HCT116 (cell line): Measurements from ENCODE around the gene SUFU. TPM values are rescaled to one million over a fixed set of nuclear protein-coding genes. Genes with fewer than 3 reads are reported as not detected.

Experiments
- ATAC-seq: fragments of 200-7000 bp; cut with Tn5 transposase; 2 replicates; pipeline ENCODE4 v1.9.1; 2020; ENCODE audit warnings: mild to moderate bottlenecking, moderate library complexity
- BruUV-seq: library from RNA; stranded (reverse); fragments of 400-500 nt; replicated peaks from 2 replicates; lab custom pipeline; 2021; lab: Mats Ljungman, UMichigan
- CTCF ChIA-PET: fragments of 300-600 bp; sonication (Branson Sonifier 250); formaldehyde crosslinking; loops from one replicate; lab custom pipeline; 2021; ENCODE audit warnings: antibody characterized with exemption; lab: Charles Lee
- POLR2A ChIA-PET: fragments of 300-600, 350-600 bp; sonication (Branson Sonifier 250); formaldehyde crosslinking; loops from one replicate; lab custom pipeline; 2021; ENCODE audit warnings: antibody characterized with exemption; lab: Charles Lee
- RAD21 ChIA-PET, 2 experiments: fragments of 300-600 bp; sonication (Branson Sonifier 250); formaldehyde crosslinking; loops; one replicate each; lab custom pipeline; 2023; ENCODE audit warnings: low total read pairs in 2 of 2; ENCODE audit not compliant: uncharacterized antibody in 2 of 2, unreplicated experiment in 2 of 2, low non-redundant PET in 1 of 2; lab: Charles Lee
- DNase-seq: peaks from one replicate; pipeline ENCODE4 v3.0.0-alpha.2; 2010; ENCODE audit warnings: low read depth, low spot score
- H2AFZ ChIP-seq: fragments of 200-600 bp; shearing (Covaris generic), sonication (generic); 2 replicates; pipeline ENCODE4 v1.6.1; 2017; ENCODE audit warnings: low read depth, mixed run types, mixed read lengths, antibody characterized with exemption, low read length; ENCODE audit not compliant: poor library complexity, severe bottlenecking
- H3K27ac ChIP-seq: 2 replicates; pipeline ENCODE4 v1.5.1; 2012; ENCODE audit warnings: low read depth, low read length
- H3K27me3 ChIP-seq: fragments of 200-600 bp; sonication (generic); 2 replicates; pipeline ENCODE4 v1.6.1; 2016; ENCODE audit warnings: mixed run types, low read length, mixed read lengths; ENCODE audit not compliant: insufficient read depth
- H3K36me3 ChIP-seq, 2 experiments: fragments of 200-500 bp in 1 of 2; fragments of 200-600 bp in 1 of 2; sonication (Bioruptor generic) in 1 of 2; sonication (generic) in 1 of 2; 2 replicates each; pipeline versions ENCODE4 v1.5.1 to v1.6.1; 2014 to 2016; ENCODE audit warnings: low read length in 2 of 2, inconsistent platforms in 1 of 2, mixed read lengths in 1 of 2, mixed run types in 1 of 2; ENCODE audit not compliant: insufficient read depth in 2 of 2, control insufficient read depth in 1 of 2
- H3K4me1 ChIP-seq, 2 experiments: fragments of 200-600 bp in 1 of 2; sonication (generic) in 1 of 2; 2 replicates each; pipeline versions ENCODE4 v1.5.1 to v1.6.1; 2012 to 2017; ENCODE audit warnings: low read length in 2 of 2, inconsistent platforms in 1 of 2, mild to moderate bottlenecking in 1 of 2, mixed read lengths in 1 of 2, mixed run types in 1 of 2, moderate library complexity in 1 of 2; ENCODE audit not compliant: insufficient read depth in 2 of 2, control insufficient read depth in 1 of 2
- H3K4me2 ChIP-seq: fragments of 200-600 bp; sonication (generic); 2 replicates; pipeline ENCODE4 v1.6.1; 2017; ENCODE audit warnings: mixed run types, low read length, mixed read lengths
- H3K4me3 ChIP-seq, 2 experiments: fragments of 200-600 bp in 1 of 2; sonication (generic) in 1 of 2; replicated peaks in 1 of 2; 2 replicates each; pipeline ENCODE4 v1.5.1; 2011 to 2016; ENCODE audit warnings: low read length in 2 of 2, control low read depth in 1 of 2, low read depth in 1 of 2, mild to moderate bottlenecking in 1 of 2, mixed read lengths in 1 of 2, mixed run types in 1 of 2
- H3K79me2 ChIP-seq: fragments of 200-600 bp; sonication (generic); 2 replicates; pipeline ENCODE4 v1.6.1; 2017; ENCODE audit warnings: mild to moderate bottlenecking, mixed run types, low read length, moderate library complexity, mixed read lengths; ENCODE audit not compliant: insufficient read depth
- H3K9ac ChIP-seq: fragments of 200-600 bp; sonication (generic); 2 replicates; pipeline ENCODE4 v1.6.1; 2016; ENCODE audit warnings: low read length, mixed read lengths
- H3K9me2 ChIP-seq: fragments of 200-600 bp; sonication (generic), shearing (Covaris generic); 2 replicates; pipeline ENCODE4 v1.6.1; 2017; ENCODE audit warnings: mixed run types, mild to moderate bottlenecking, moderate library complexity; ENCODE audit not compliant: insufficient read depth
- H3K9me3 ChIP-seq, 2 experiments: fragments of 200-500 bp in 1 of 2; fragments of 200-600 bp in 1 of 2; sonication (Bioruptor generic) in 1 of 2; sonication (generic) in 1 of 2; 2 replicates each; pipeline ENCODE4 v1.6.1; 2014 to 2017; ENCODE audit warnings: low read length in 2 of 2, mixed read lengths in 2 of 2, inconsistent platforms in 1 of 2, low read depth in 1 of 2, mild to moderate bottlenecking in 1 of 2, mixed run types in 1 of 2, moderate library complexity in 1 of 2; ENCODE audit not compliant: control insufficient read depth in 1 of 2, insufficient read depth in 1 of 2
- H4K20me1 ChIP-seq: fragments of 200-600 bp; sonication (generic), shearing (Covaris generic); 2 replicates; pipeline ENCODE4 v1.6.1; 2017; ENCODE audit warnings: mixed run types, mild to moderate bottlenecking, moderate library complexity; ENCODE audit not compliant: insufficient read depth
- ATF3 ChIP-seq: IDR thresholded peaks from 2 replicates; pipeline ENCODE4 v1.6.1; 2012
- CEBPB ChIP-seq: IDR thresholded peaks from 2 replicates; pipeline ENCODE4 v1.6.1; 2012; ENCODE audit warnings: low read depth
- CTCF ChIP-seq, 3 experiments: fragments of 200-600 bp in 1 of 3; sonication (generic) in 1 of 3; IDR thresholded peaks in 2 of 3; conservative IDR thresholded peaks in 1 of 3; 2 replicates each; pipeline ENCODE4 v1.5.1; 2012 to 2017; ENCODE audit warnings: low read depth in 2 of 3, low read length in 2 of 3, antibody characterized with exemption in 1 of 3, borderline replicate concordance in 1 of 3, control low read depth in 1 of 3, mild to moderate bottlenecking in 1 of 3, mixed read lengths in 1 of 3, mixed run types in 1 of 3, moderate library complexity in 1 of 3; ENCODE audit not compliant: insufficient read depth in 1 of 3
- EZH2 ChIP-seq: fragments of 200-600 bp; sonication (generic); IDR thresholded peaks from 2 replicates; pipeline ENCODE4 v1.6.1; 2017; ENCODE audit warnings: antibody characterized with exemption, mixed run types
- POLR2A ChIP-seq: IDR thresholded peaks from 2 replicates; pipeline ENCODE4 v1.7.0; 2011; ENCODE audit warnings: borderline replicate concordance; ENCODE audit not compliant: insufficient read depth, insufficient read length; ENCODE audit errors: extremely low read depth
- POLR2AphosphoS5 ChIP-seq: IDR thresholded peaks from 2 replicates; pipeline ENCODE4 v1.6.1; 2011; ENCODE audit warnings: mild to moderate bottlenecking, low read depth, low read length, moderate library complexity
- TCF7L2 ChIP-seq: IDR thresholded peaks from 2 replicates; pipeline ENCODE4 v1.7.0; 2011; ENCODE audit warnings: borderline replicate concordance, inconsistent platforms; ENCODE audit not compliant: insufficient read depth, insufficient read length; ENCODE audit errors: extremely low read depth
- YY1 ChIP-seq: IDR thresholded peaks from 2 replicates; pipeline ENCODE4 v1.6.1; 2011; ENCODE audit warnings: low read length, low read depth, moderate library complexity, mild to moderate bottlenecking; ENCODE audit not compliant: insufficient replicate concordance; ENCODE audit errors: extremely low read depth
- ZNF274 ChIP-seq: fragments of 200-500 bp; sonication (Bioruptor generic); IDR thresholded peaks from 2 replicates; pipeline ENCODE4 v1.6.1; 2014; ENCODE audit warnings: mild to moderate bottlenecking, low read depth, low read length, inconsistent platforms
- intact Hi-C: fragments of 100-400 bp; cut with micrococcal nuclease; formaldehyde crosslinking; loops from 2 replicates; pipeline ENCODE4 v1.10.0; 2022
- total RNA-seq: library from RNA; stranded (reverse); gene quantifications from one replicate; pipeline ENCODE4 v1.2.1, GENCODE V29; 2021; ENCODE audit not compliant: unreplicated experiment

Gene SUFU
- total RNA-seq, 1 experiment from 2014 or later: 18.8 TPM

GRCh38 chr10:102553771-102554170 lies 50.0 kb downstream of the SUFU start:
- Histone ChIP-seq H3K9ac (no peak overlapping the region), H3K27me3 (no peaks in the 10 kb centered on the region), H3K27ac (no peak overlapping the region), H2AFZ (no peak overlapping the region), H3K4me1 (peaks cover 0 to 9% of the 10 kb centered on the region in 2 experiments; a peak in 2 of 4 replicates), H4K20me1 (0 out of 2 replicates have a peak, but pooled peaks cover 5% of the 10 kb centered on the region), H3K9me2 (no peaks in the 10 kb centered on the region), H3K36me3 (no peaks in the 10 kb centered on the region), H3K9me3 (no peaks in the 10 kb centered on the region), H3K4me3 (no peak overlapping the region), H3K4me2 (no peak overlapping the region), H3K79me2 (no peaks in the 10 kb centered on the region)
- no peak for DNase-seq
- ATAC-seq: no peak
- ChIA-PET POLR2A (interaction anchor here (0.8 kb wide), 1 partner anchor 260 kb away, joined by 3 read pairs; no protein-coding TSS in a partner anchor), CTCF (no interaction called here), RAD21 (no interaction called here)
- no peak for TF ChIP-seq POLR2AphosphoS5
- TF ChIP-seq TCF7L2: no peak
- TF ChIP-seq EZH2: no peak
- no peak for TF ChIP-seq ATF3
- no peak for TF ChIP-seq POLR2A
- TF ChIP-seq ZNF274: no peak
- intact Hi-C loops: no loop called here
- BruUV-seq: no TSS peak

GRCh38 chr10:102554531-102554930 lies 50.8 kb downstream of the SUFU start:
- POLR2A ChIA-PET: no interaction called here
- no peak for DNase-seq
- RAD21 ChIA-PET: no interaction called here
- no peaks in the 10 kb centered on the region for H3K9me3 ChIP-seq
- intact Hi-C loops: no loop called here
- no peaks in the 10 kb centered on the region for H3K36me3 ChIP-seq
- no TSS peak for BruUV-seq
- peaks cover 0 to 9% of the 10 kb centered on the region in 2 experiments; a peak in 2 of 4 replicates for H3K4me1 ChIP-seq
- H3K4me2 ChIP-seq: no peak overlapping the region
- no peak for TF ChIP-seq CTCF (IDR thresholded peaks at IDR 0.05 in 2 of 3, conservative IDR thresholded peaks at IDR 0.05 in 1 of 3; ENCODE audit: borderline replicate concordance in 1 of 3, insufficient read depth in 1 of 3, low read depth in 2 of 3, low read length in 2 of 3)
- TF ChIP-seq YY1: no peak
- no peak for TF ChIP-seq CEBPB
- TF ChIP-seq TCF7L2: no peak
- TF ChIP-seq ATF3: no peak
- no peak overlapping the region for H3K4me3 ChIP-seq
- no peaks in the 10 kb centered on the region for H3K79me2 ChIP-seq
- CTCF ChIA-PET: no interaction called here
- no peak overlapping the region for H3K9ac ChIP-seq
- no peaks in the 10 kb centered on the region for H3K27me3 ChIP-seq
- H3K9me2 ChIP-seq: no peaks in the 10 kb centered on the region
- H2AFZ ChIP-seq: no peak overlapping the region
- no peak overlapping the region for H3K27ac ChIP-seq
- 0 out of 2 replicates have a peak, but pooled peaks cover 5% of the 10 kb centered on the region for H4K20me1 ChIP-seq
- no peak for ATAC-seq
